ENCODE measurements around the gene MYCBP2.

Gene MYCBP2

GRCh38 chr13:77329133-77329910 is 2.4 kb upstream of the MYCBP2 start (continued):
- peak; percentile 72 for TF ChIP-seq ZNF513 (tag by site-specific recombination; IDR thresholded peaks at IDR 0.05)
- TF ChIP-seq ZNF658 (tag by site-specific recombination; IDR thresholded peaks at IDR 0.05), result no peak
- no peak for TF ChIP-seq ZNF221 (tag by site-specific recombination; IDR thresholded peaks at IDR 0.05; ENCODE audit: borderline replicate concordance)
- 0 out of 2 replicates have a peak, but pooled peaks have one; percentile 15 for TF ChIP-seq GLIS1 (tag by site-specific recombination; IDR thresholded peaks at IDR 0.05)
- TF ChIP-seq ZNF266 (tag by site-specific recombination; IDR thresholded peaks at IDR 0.05; ENCODE audit: low read depth), result no peak
- no peak for TF ChIP-seq ELK4 (IDR thresholded peaks at IDR 0.05; ENCODE audit: borderline replicate concordance, low read depth, low read length)
- no peak for TF ChIP-seq ZNF692 (tag by site-specific recombination; IDR thresholded peaks at IDR 0.05)
- TF ChIP-seq ZNF133 (tag by site-specific recombination; IDR thresholded peaks at IDR 0.05), result no peak
- TF ChIP-seq ZNF76 (tag by site-specific recombination; IDR thresholded peaks at IDR 0.05; ENCODE audit: borderline replicate concordance, low read depth), result peak; percentile 65; the same call in 1 of the 2 replicates
- no peak for TF ChIP-seq ZNF175 (tag by site-specific recombination; IDR thresholded peaks at IDR 0.05)
- no peak for TF ChIP-seq YY2 (tag by site-specific recombination; IDR thresholded peaks at IDR 0.05)
- TF ChIP-seq ZNF776 (tag by site-specific recombination; IDR thresholded peaks at IDR 0.05; ENCODE audit: borderline replicate concordance), result no peak
- TF ChIP-seq ZNF488 (tag by site-specific recombination; IDR thresholded peaks at IDR 0.05), result no peak
- 0 out of 2 replicates have a peak, but pooled peaks have one; percentile 42 for TF ChIP-seq HOXC10 (CRISPR knock-in tag; IDR thresholded peaks at IDR 0.05)
- peak; percentile 59; the same call in 1 of the 2 replicates for TF ChIP-seq ZSCAN30 (tag by site-specific recombination; IDR thresholded peaks at IDR 0.05)
- TF ChIP-seq ZNF157 (tag by site-specific recombination; IDR thresholded peaks at IDR 0.05), result no peak
- TF ChIP-seq ZNF184 (tag by site-specific recombination; IDR thresholded peaks at IDR 0.05), result no peak
- peak; percentile 97 for TF ChIP-seq PATZ1 (tag by site-specific recombination; IDR thresholded peaks at IDR 0.05)
- no peak for TF ChIP-seq ZNF843 (tag by site-specific recombination; IDR thresholded peaks at IDR 0.05)
- TF ChIP-seq MEIS1 (CRISPR knock-in tag; IDR thresholded peaks at IDR 0.05; ENCODE audit: borderline replicate concordance), result no peak
- no peak for TF ChIP-seq GFI1B (tag by site-specific recombination; IDR thresholded peaks at IDR 0.05)
- peak; percentile 71 for TF ChIP-seq ZNF561 (tag by site-specific recombination; IDR thresholded peaks at IDR 0.05; ENCODE audit: borderline replicate concordance)
- TF ChIP-seq HOXA7 (CRISPR knock-in tag; IDR thresholded peaks at IDR 0.05; ENCODE audit: borderline replicate concordance), result no peak
- 0 out of 2 replicates have a peak, but pooled peaks have one; percentile 62 for TF ChIP-seq ZNF2 (tag by site-specific recombination; IDR thresholded peaks at IDR 0.05)
- TF ChIP-seq ZIC2 (tag by site-specific recombination; IDR thresholded peaks at IDR 0.05), result 0 out of 2 replicates have a peak, but pooled peaks have one; percentile 13
- TF ChIP-seq ZFP41 (tag by site-specific recombination; IDR thresholded peaks at IDR 0.05; ENCODE audit: borderline replicate concordance), result no peak
- no peak for TF ChIP-seq SCRT1 (tag by site-specific recombination; IDR thresholded peaks at IDR 0.05; ENCODE audit: borderline replicate concordance)
- no peak for TF ChIP-seq ZNF202 (tag by site-specific recombination; IDR thresholded peaks at IDR 0.05; ENCODE audit: borderline replicate concordance)
- TF ChIP-seq KLF1 (tag by site-specific recombination; IDR thresholded peaks at IDR 0.05), result peak; percentile 25
- TF ChIP-seq ZNF514 (tag by site-specific recombination; IDR thresholded peaks at IDR 0.05), result no peak
- TF ChIP-seq ZNF248 (tag by site-specific recombination; IDR thresholded peaks at IDR 0.05), result no peak
- no peak for TF ChIP-seq ZNF138 (tag by site-specific recombination; IDR thresholded peaks at IDR 0.05; ENCODE audit: borderline replicate concordance)
- TF ChIP-seq ZNF555 (tag by site-specific recombination; conservative IDR thresholded peaks at IDR 0.05), result no peak

Data from HEK293 (cell line).